GM12864 (cell line): ENCODE results near the gene CNTN2.

Experiments
- DNase-seq: peaks from one replicate; pipeline ENCODE4 v3.0.0-alpha.2; 2011; ENCODE audit warnings: low read depth
- H3K4me3 ChIP-seq: 2 replicates; pipeline ENCODE4 v1.5.1; 2011; ENCODE audit warnings: mild to moderate bottlenecking, low read depth, low read length, control low read depth
- CTCF ChIP-seq: IDR thresholded peaks from 2 replicates; pipeline ENCODE4 v1.5.1; 2011; ENCODE audit warnings: low read depth, mild to moderate bottlenecking, moderate library complexity, low read length, control low read depth, inconsistent platforms; ENCODE audit errors: missing control alignments

Gene CNTN2

DNA sequence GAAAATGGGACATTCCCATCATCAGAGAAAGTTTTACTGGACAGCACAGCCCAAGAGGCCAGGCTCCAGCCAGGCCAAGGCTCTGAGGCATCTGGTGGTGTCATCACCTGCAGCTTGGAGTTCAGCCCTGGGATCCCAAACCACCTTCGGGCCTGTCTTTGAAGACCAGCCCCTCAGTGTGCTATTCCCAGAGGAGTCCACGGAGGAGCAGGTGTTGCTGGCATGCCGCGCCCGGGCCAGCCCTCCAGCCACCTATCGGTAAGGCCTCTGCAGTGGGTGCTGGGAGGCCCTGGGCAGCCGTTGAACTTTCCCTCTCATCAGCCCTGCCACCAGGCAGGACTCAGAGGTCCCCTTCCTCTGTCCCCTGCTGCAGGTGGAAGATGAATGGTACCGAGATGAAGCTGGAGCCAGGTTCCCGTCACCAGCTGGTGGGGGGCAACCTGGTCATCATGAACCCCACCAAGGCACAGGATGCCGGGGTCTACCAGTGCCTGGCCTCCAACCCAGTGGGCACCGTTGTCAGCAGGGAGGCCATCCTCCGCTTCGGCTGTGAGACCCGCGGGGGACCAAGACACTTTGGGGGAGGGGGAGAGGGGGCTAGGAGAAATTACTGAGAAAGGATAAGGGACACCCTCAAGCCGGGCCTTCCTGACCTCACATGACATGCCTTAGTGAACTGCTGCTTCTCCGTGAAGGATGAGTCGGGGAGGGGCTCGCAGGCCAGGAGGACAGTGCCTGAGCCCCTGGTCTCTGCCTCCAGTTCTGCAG, 15.0 kb downstream of the CNTN2 start:
- no peak overlapping the region for H3K4me3 ChIP-seq
- no peak for DNase-seq
- TF ChIP-seq CTCF = no peak

- no peak for DNase-seq
- TF ChIP-seq CTCF = no peak
- no peak overlapping the region for H3K4me3 ChIP-seq
These were observed 15.8 kb downstream of the CNTN2 start for GRCh38 chr1:205058853-205059252.

- no peak for TF ChIP-seq CTCF
These were observed 16.6 kb downstream of the CNTN2 start for GRCh38 chr1:205059660-205060059.

DNA sequence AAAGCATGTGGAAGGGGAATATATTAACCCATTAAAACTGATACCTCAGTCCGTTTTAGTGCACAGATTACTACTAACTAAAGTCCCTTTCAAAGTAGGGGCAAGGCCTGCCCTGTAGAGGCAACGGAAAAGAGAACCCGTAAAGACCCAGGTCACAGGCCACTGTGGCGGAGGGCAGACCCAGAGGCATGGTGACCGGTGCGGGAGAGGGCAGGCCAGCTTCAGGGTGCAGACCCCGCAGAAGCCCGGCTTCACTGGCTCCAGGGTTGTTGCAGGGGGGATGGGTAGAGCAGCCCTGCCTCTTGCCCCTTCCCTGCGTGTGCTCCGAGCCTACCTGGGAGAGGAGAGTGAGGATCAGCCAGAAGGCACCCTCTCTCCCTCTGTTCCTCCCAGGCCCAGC, 17.7 kb downstream of the CNTN2 start:
- no peak for TF ChIP-seq CTCF
- H3K4me3 ChIP-seq = no peak overlapping the region
- DNase-seq = no peak

More at GRCh38 chr1:205059660-205060059, 16.6 kb downstream of the CNTN2 start:
- no peak for DNase-seq
- H3K4me3 ChIP-seq = no peak overlapping the region

DNA sequence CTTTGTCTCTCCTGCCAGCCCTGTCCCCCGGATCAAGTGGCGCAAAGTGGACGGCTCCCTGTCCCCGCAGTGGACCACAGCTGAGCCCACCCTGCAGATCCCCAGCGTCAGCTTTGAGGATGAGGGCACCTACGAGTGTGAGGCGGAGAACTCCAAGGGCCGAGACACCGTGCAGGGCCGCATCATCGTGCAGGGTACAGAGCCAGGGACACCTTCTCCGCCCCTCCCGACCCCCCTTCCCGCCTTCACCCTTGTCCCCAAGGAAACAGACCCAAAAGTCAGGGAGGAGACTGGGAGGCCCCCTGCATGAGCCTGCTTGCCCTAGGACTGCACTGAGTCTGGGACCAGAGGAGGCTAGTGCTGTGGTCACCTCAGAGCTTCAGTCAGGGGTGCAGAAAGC, 18.2 kb downstream of the CNTN2 start:
- DNase-seq = no peak
- H3K4me3 ChIP-seq = no peak overlapping the region
- TF ChIP-seq CTCF = no peak

DNA sequence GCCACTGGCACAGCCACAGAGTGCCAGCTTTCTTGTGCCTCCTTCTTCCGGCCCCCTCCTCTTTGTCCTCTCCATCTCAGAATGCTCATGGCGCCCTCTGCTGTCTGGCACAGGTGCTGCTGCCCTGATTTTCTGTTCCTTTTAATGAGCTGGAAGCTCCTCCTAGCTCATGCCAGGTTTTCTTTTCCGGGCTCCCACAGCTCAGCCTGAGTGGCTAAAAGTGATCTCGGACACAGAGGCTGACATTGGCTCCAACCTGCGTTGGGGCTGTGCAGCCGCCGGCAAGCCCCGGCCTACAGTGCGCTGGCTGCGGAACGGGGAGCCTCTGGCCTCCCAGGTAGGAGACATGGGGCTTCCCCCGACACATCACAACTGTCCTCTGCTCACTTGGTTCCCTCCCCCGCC, 18.7 kb downstream of the CNTN2 start:
- no peak for DNase-seq
- no peak overlapping the region for H3K4me3 ChIP-seq
- peak; percentile 85 for TF ChIP-seq CTCF

DNA sequence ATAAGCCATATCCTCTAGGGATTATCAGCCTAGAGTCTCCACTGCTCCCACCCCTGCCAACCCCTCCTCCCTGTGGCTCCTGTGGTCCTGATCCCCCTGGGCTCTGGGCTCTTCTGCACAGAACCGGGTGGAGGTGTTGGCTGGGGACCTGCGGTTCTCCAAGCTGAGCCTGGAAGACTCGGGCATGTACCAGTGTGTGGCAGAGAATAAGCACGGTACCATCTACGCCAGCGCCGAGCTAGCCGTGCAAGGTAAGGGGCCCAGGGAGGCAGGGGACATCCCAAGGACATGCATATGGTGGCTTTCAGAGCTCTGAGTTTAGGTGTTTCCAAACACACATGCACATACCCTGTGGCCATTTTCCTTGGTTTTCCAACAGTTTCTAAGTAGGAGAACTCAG, 19.3 kb downstream of the CNTN2 start:
- DNase-seq = no peak
- no peak overlapping the region for H3K4me3 ChIP-seq
- no peak for TF ChIP-seq CTCF
